OCI-LY7 (cell line): ENCODE measurements around the gene DLX5. TPM values are rescaled to one million over a fixed set of nuclear protein-coding genes. Genes with fewer than 3 reads are reported as not detected.

ENCODE experiments used
- BruUV-seq: library from RNA; stranded (reverse); fragments of 400-500 nt; replicated peaks from 2 replicates; lab custom pipeline; 2021; lab: Mats Ljungman, UMichigan
- CTCF ChIA-PET: fragments of 300-600 bp; sonication (Branson Sonifier 250); formaldehyde crosslinking; loops from one replicate; lab custom pipeline; 2022; ENCODE audit warnings: antibody characterized with exemption; ENCODE audit not compliant: unreplicated experiment; lab: Charles Lee
- POLR2A ChIA-PET: fragments of 300-600 bp; sonication (Branson Sonifier 250); formaldehyde crosslinking; loops from one replicate; lab custom pipeline; 2022; ENCODE audit warnings: antibody characterized with exemption; lab: Charles Lee
- DNase-seq: peaks from one replicate; pipeline ENCODE4 v3.0.0-alpha.2; 2015; ENCODE audit warnings: low spot score
- H2AFZ ChIP-seq: fragments of 200-600 bp; sonication (generic), shearing (Covaris generic); 2 replicates; pipeline ENCODE4 v1.6.1; 2014; ENCODE audit warnings: mild to moderate bottlenecking, antibody characterized with exemption, low read length, moderate library complexity
- H3K27ac ChIP-seq: fragments of 200-600 bp; sonication (generic); 2 replicates; pipeline ENCODE4 v1.5.1; 2014; ENCODE audit warnings: mixed run types, low read depth, mild to moderate bottlenecking, moderate library complexity, low read length, inconsistent platforms; ENCODE audit not compliant: poor library complexity, severe bottlenecking
- H3K36me3 ChIP-seq: fragments of 200-600 bp; sonication (generic); 2 replicates; pipeline ENCODE4 v1.6.1; 2014; ENCODE audit warnings: mild to moderate bottlenecking, antibody characterized with exemption, low read length, moderate library complexity, mixed read lengths; ENCODE audit not compliant: insufficient read depth
- H3K4me1 ChIP-seq: fragments of 200-600 bp; sonication (generic); 2 replicates; pipeline ENCODE4 v1.5.1; 2014; ENCODE audit warnings: mild to moderate bottlenecking, low read length; ENCODE audit not compliant: insufficient read depth, poor library complexity, severe bottlenecking
- H3K4me2 ChIP-seq: fragments of 200-600 bp; sonication (generic); 2 replicates; pipeline ENCODE4 v1.6.1; 2014; ENCODE audit warnings: mild to moderate bottlenecking, low read length
- H3K4me3 ChIP-seq: fragments of 200-600 bp; sonication (generic); 2 replicates; pipeline ENCODE4 v1.5.1; 2014; ENCODE audit warnings: mild to moderate bottlenecking, low read depth, low read length; ENCODE audit not compliant: poor library complexity, severe bottlenecking
- H3K79me2 ChIP-seq: fragments of 200-600 bp; sonication (generic); 2 replicates; pipeline ENCODE4 v1.6.1; 2016; ENCODE audit warnings: low read depth, mild to moderate bottlenecking, low read length, moderate library complexity, mixed read lengths; ENCODE audit not compliant: insufficient read depth
- H3K9me2 ChIP-seq: fragments of 200-600 bp; sonication (generic); 2 replicates; pipeline ENCODE4 v1.6.1; 2016; ENCODE audit warnings: mild to moderate bottlenecking, low read length, mixed read lengths; ENCODE audit not compliant: insufficient read depth
- H3K9me3 ChIP-seq: fragments of 200-600 bp; sonication (generic); 2 replicates; pipeline ENCODE4 v1.6.1; 2014; ENCODE audit warnings: mild to moderate bottlenecking, mixed run types, low read length, mixed read lengths
- H4K20me1 ChIP-seq: fragments of 200-600 bp; sonication (generic); 2 replicates; pipeline ENCODE4 v1.6.1; 2014; ENCODE audit warnings: mild to moderate bottlenecking, antibody characterized with exemption, low read length, moderate library complexity, mixed read lengths; ENCODE audit not compliant: insufficient read depth
- EZH2phosphoT487 ChIP-seq: fragments of 200-600 bp; sonication (generic); IDR thresholded peaks from 2 replicates; pipeline ENCODE4 v1.6.1; 2018; ENCODE audit warnings: low read depth, borderline replicate concordance, mild to moderate bottlenecking, mixed run types, antibody characterized with exemption, low read length, moderate library complexity, mixed read lengths
- intact Hi-C: fragments of 100-400 bp; cut with micrococcal nuclease; formaldehyde crosslinking; loops from one replicate; pipeline ENCODE4 v1.10.0; 2022; ENCODE audit not compliant: unreplicated experiment
- total RNA-seq, 2 experiments: library from RNA; depleted of rRNA in 1 of 2; stranded (reverse); fragments of >200 nt in 1 of 2; shearing (Covaris generic) in 1 of 2; gene quantifications; 2 replicates each; pipeline ENCODE4 v1.2.3, GENCODE V29; 2014 to 2022
- TF ChIP-seq, protein P1 (sequence below): fragments of 200-600 bp; sonication (generic); conservative IDR thresholded peaks from 2 replicates; pipeline ENCODE4 v1.5.1; 2014; ENCODE audit warnings: mild to moderate bottlenecking, antibody characterized with exemption, low read length, moderate library complexity, mixed read lengths

The DLX5 gene
- total RNA-seq, 2 experiments from 2014 or later = not detected

DNA sequence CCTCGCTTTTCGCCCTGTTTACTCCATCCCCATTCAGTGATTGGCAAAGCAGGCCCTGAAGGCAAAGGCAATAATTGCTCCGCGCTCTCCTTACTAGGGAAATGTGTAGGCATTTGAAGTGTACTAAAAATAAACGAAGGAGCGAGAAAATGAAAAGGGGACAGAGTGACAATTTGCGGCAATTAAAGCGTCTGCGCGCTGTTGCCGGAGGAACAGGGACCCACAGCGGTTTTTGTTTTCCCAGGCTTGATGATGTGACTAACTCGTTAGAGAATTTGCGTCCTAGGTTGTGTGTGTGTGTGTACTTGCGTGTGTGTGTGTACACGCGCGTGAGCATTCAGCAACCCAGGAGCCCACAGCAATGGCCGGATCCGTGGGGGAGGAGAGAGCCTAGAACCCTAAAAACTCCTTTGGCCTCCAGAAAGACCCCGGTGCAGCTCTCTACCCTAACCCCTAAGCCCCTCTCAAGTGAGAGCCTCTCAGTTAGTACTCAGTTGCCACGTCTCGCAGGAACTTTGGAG lies 27.1 kb downstream of the DLX5 start:
- intact Hi-C loops = no loop called here
- H3K4me3 ChIP-seq = no peak overlapping the region
- no peaks in the 10 kb centered on the region for H3K4me1 ChIP-seq
- H3K9me3 ChIP-seq = no peaks in the 10 kb centered on the region
- H3K9me2 ChIP-seq = no peaks in the 10 kb centered on the region
- H3K27ac ChIP-seq = no peak overlapping the region
- H3K79me2 ChIP-seq = no peaks in the 10 kb centered on the region
- ChIA-PET CTCF (no interaction called here), POLR2A (interaction anchor here (0.6 kb wide), 1 partner anchor 548 kb away, joined by 6 read pairs; no protein-coding TSS in a partner anchor)
- no peaks in the 10 kb centered on the region for H3K36me3 ChIP-seq
- no TSS peak for BruUV-seq
- no peaks in the 10 kb centered on the region for H4K20me1 ChIP-seq
- H3K4me2 ChIP-seq = no peak overlapping the region
- TF ChIP-seq, protein P1, sequence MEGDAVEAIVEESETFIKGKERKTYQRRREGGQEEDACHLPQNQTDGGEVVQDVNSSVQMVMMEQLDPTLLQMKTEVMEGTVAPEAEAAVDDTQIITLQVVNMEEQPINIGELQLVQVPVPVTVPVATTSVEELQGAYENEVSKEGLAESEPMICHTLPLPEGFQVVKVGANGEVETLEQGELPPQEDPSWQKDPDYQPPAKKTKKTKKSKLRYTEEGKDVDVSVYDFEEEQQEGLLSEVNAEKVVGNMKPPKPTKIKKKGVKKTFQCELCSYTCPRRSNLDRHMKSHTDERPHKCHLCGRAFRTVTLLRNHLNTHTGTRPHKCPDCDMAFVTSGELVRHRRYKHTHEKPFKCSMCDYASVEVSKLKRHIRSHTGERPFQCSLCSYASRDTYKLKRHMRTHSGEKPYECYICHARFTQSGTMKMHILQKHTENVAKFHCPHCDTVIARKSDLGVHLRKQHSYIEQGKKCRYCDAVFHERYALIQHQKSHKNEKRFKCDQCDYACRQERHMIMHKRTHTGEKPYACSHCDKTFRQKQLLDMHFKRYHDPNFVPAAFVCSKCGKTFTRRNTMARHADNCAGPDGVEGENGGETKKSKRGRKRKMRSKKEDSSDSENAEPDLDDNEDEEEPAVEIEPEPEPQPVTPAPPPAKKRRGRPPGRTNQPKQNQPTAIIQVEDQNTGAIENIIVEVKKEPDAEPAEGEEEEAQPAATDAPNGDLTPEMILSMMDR = no peak
- no peak for TF ChIP-seq EZH2phosphoT487
- H2AFZ ChIP-seq = no peak overlapping the region
- no peak for DNase-seq

DNA sequence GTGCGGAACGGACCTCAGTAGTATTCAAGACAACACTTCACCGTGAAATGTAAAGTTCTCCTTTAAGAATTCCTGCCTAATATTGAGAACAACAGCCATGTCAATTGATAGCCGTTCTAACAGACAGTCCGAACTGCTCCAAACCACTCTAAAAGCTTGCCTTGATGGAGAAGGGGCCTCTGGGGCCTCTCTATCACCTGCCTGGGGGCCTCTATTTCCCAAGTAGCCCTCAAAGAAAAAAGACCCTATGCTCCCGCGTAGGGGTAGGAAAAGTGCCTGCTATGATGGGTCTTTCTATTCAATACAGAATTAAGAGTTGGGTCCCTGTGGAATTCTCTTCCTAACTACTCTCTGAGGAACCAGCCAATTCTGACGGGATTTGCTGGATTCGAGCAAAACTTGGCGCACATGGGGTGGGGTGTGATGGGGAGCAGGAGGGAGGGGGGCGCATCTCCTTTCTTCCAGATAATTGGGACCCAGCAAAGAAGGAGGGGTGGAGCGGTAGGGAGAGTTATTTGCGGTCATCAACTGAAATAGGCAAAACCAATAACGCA lies 27.6 kb downstream of the DLX5 start:
- H3K9me2 ChIP-seq = no peaks in the 10 kb centered on the region
- no peak overlapping the region for H3K4me2 ChIP-seq
- H3K4me1 ChIP-seq = no peaks in the 10 kb centered on the region
- intact Hi-C loops = no loop called here
- H4K20me1 ChIP-seq = no peaks in the 10 kb centered on the region
- no peak for DNase-seq
- H2AFZ ChIP-seq = no peak overlapping the region
- H3K9me3 ChIP-seq = no peaks in the 10 kb centered on the region
- no peak overlapping the region for H3K27ac ChIP-seq
- BruUV-seq = no TSS peak
- ChIA-PET POLR2A (no interaction called here), CTCF (no interaction called here)
- no peak for TF ChIP-seq EZH2phosphoT487
- TF ChIP-seq, protein P1 = no peak
- H3K4me3 ChIP-seq = no peak overlapping the region
- H3K79me2 ChIP-seq = no peaks in the 10 kb centered on the region
- H3K36me3 ChIP-seq = no peaks in the 10 kb centered on the region
